Endothelial cell of umbilical vein (primary cell): Measurements from ENCODE around the gene TOP3B. TPM values are rescaled to one million over a fixed set of nuclear protein-coding genes. Genes with fewer than 3 reads are reported as not detected.

Source experiments
- BruUV-seq: library from RNA; stranded (reverse); fragments of 400-500 nt; replicated peaks from 2 replicates; lab custom pipeline; 2021; lab: Mats Ljungman, UMichigan
- CTCF ChIA-PET: fragments of 300-600, 350-600 bp; sonication (Branson Sonifier 250); formaldehyde crosslinking; loops from one replicate; lab custom pipeline; 2021; ENCODE audit warnings: antibody characterized with exemption, inconsistent platforms; lab: Charles Lee
- POLR2A ChIA-PET: fragments of 300-600, 350-600 bp; sonication (Branson Sonifier 250); formaldehyde crosslinking; loops from one replicate; lab custom pipeline; 2021; ENCODE audit warnings: antibody characterized with exemption, inconsistent platforms; lab: Charles Lee
- DNase-seq: peaks from one replicate; pipeline ENCODE4 v3.0.0-alpha.2; 2011; ENCODE audit warnings: low read depth, low spot score
- FAIRE-seq: peaks from 2 replicates; lab custom pipeline; 2011; peaks lifted over from hg19 to GRCh38; lab: Jason Lieb, UNC
- H2AFZ ChIP-seq: 2 replicates; pipeline ENCODE4 v1.6.0; 2012; ENCODE audit warnings: low read depth, low read length, control low read depth, inconsistent platforms
- H3K27ac ChIP-seq: 2 replicates; pipeline ENCODE4 v1.5.1; 2011; ENCODE audit warnings: low read depth, mild to moderate bottlenecking, control low read depth, low read length, moderate library complexity; ENCODE audit not compliant: insufficient read depth
- H3K27me3 ChIP-seq, 2 experiments: 2 replicates each; pipeline versions ENCODE4 v1.6.0 to v1.6.1; 2011; ENCODE audit warnings: low read length in 2 of 2, mixed read lengths in 1 of 2; ENCODE audit not compliant: control insufficient read depth in 2 of 2, insufficient read depth in 2 of 2
- H3K36me3 ChIP-seq, 2 experiments: 2 replicates in 1 of 2; 3 replicates in 1 of 2; pipeline ENCODE4 v1.5.1; 2011; ENCODE audit warnings: low read length in 2 of 2, mild to moderate bottlenecking in 1 of 2, moderate library complexity in 1 of 2; ENCODE audit not compliant: control insufficient read depth in 2 of 2, insufficient read depth in 2 of 2; ENCODE audit errors: extremely low read depth in 1 of 2
- H3K4me1 ChIP-seq: 3 replicates; pipeline ENCODE4 v1.5.1; 2011; ENCODE audit warnings: mild to moderate bottlenecking, low read length; ENCODE audit not compliant: control insufficient read depth, insufficient read depth; ENCODE audit errors: extremely low read depth
- H3K4me2 ChIP-seq: 2 replicates; pipeline ENCODE4 v1.6.1; 2011; ENCODE audit warnings: low read length, control low read depth, mixed read lengths; ENCODE audit not compliant: insufficient read depth
- H3K4me3 ChIP-seq, 3 experiments: fragments of 200-600 bp in 1 of 3; sonication (generic), shearing (Covaris generic) in 1 of 3; replicated peaks in 1 of 3; 2 replicates each; pipeline ENCODE4 v1.5.1; 2011 to 2016; ENCODE audit warnings: control low read depth in 3 of 3, low read length in 3 of 3, mild to moderate bottlenecking in 2 of 3, inconsistent platforms in 1 of 3, low read depth in 1 of 3, moderate library complexity in 1 of 3; ENCODE audit not compliant: insufficient read depth in 1 of 3
- H3K79me2 ChIP-seq: 2 replicates; pipeline ENCODE4 v1.6.0; 2012; ENCODE audit warnings: low read length, inconsistent platforms; ENCODE audit not compliant: control insufficient read depth, insufficient read depth
- H3K9ac ChIP-seq: replicated peaks from 2 replicates; pipeline ENCODE3; 2011; ENCODE audit warnings: low read length, control low read depth; ENCODE audit not compliant: insufficient read depth; ENCODE audit errors: extremely low read depth
- H3K9me1 ChIP-seq: replicated peaks from 3 replicates; pipeline ENCODE4 v1.6.0; 2011; ENCODE audit warnings: mild to moderate bottlenecking, low read length; ENCODE audit not compliant: control insufficient read depth, insufficient read depth; ENCODE audit errors: extremely low read depth
- H3K9me3 ChIP-seq: replicated peaks from 2 replicates; pipeline ENCODE4 v1.5.1; 2012; ENCODE audit warnings: low read length, inconsistent platforms; ENCODE audit not compliant: control insufficient read depth, insufficient read depth
- H4K20me1 ChIP-seq: replicated peaks from 2 replicates; pipeline ENCODE3; 2011; ENCODE audit warnings: mild to moderate bottlenecking, low read length; ENCODE audit not compliant: control insufficient read depth, insufficient read depth; ENCODE audit errors: extremely low read depth
- CTCF ChIP-seq, 2 donors: IDR thresholded peaks; 1 replicate in 1 of 2; 2 replicates in 1 of 2; pipeline ENCODE4 v1.5.1; 2011; ENCODE audit warnings: low read length in 2 of 2, mild to moderate bottlenecking in 2 of 2, moderate library complexity in 2 of 2, control low read depth in 1 of 2, inconsistent platforms in 1 of 2, low read depth in 1 of 2; ENCODE audit not compliant: insufficient read depth in 1 of 2; ENCODE audit errors: extremely low read depth in 1 of 2
- EZH2 ChIP-seq: IDR thresholded peaks from 2 replicates; pipeline ENCODE4 v1.6.1; 2012; ENCODE audit warnings: borderline replicate concordance, low read depth, mild to moderate bottlenecking, moderate library complexity, low read length, inconsistent platforms; ENCODE audit not compliant: severe bottlenecking
- FOS ChIP-seq: IDR thresholded peaks from 2 replicates; pipeline ENCODE4 v1.6.1; 2011; ENCODE audit warnings: mild to moderate bottlenecking, low read length, moderate library complexity, borderline replicate concordance; ENCODE audit not compliant: insufficient read depth
- GATA2 ChIP-seq: IDR thresholded peaks from 2 replicates; pipeline ENCODE4 v1.7.0; 2011; ENCODE audit warnings: low read depth, mild to moderate bottlenecking, moderate library complexity, mixed read lengths, low read length; ENCODE audit not compliant: insufficient read length, insufficient read depth
- JUN ChIP-seq: IDR thresholded peaks from 2 replicates; pipeline ENCODE4 v1.6.1; 2011; ENCODE audit warnings: borderline replicate concordance, low read depth; ENCODE audit not compliant: insufficient read length, insufficient read depth
- MAX ChIP-seq: IDR thresholded peaks from 2 replicates; pipeline ENCODE4 v1.6.1; 2011; ENCODE audit not compliant: insufficient read depth, insufficient read length
- POLR2A ChIP-seq: IDR thresholded peaks from 2 replicates; pipeline ENCODE4 v1.6.1; 2012; ENCODE audit warnings: low read depth, mild to moderate bottlenecking, control low read depth, low read length
- POLR2AphosphoS5 ChIP-seq: IDR thresholded peaks from 2 replicates; pipeline ENCODE4 v1.6.1; 2012; ENCODE audit warnings: low read depth, mild to moderate bottlenecking, control low read depth, low read length, moderate library complexity; ENCODE audit not compliant: insufficient read depth
- dilution Hi-C: fragments of 300-500 bp; cut with MboI; formaldehyde crosslinking; loops from one replicate; pipeline ENCODE4 v1.15.0; 2019; ENCODE audit warnings: low sequenced_read_pairs; ENCODE audit not compliant: extremely low pct_ligation_motif_present
- intact Hi-C: fragments of 100-400 bp; cut with micrococcal nuclease; formaldehyde crosslinking; loops from one replicate; pipeline ENCODE4 v1.10.0; 2022
- polyA plus RNA-seq, 4 experiments: library from polyadenylated mRNA; depleted of rRNA in 3 of 4; stranded (reverse) in 3 of 4; unstranded in 1 of 4; fragments of >200 nt; gene quantifications; 2 replicates each; pipeline versions ENCODE4 v1.2.1 to v1.2.3, GENCODE V29; 2011 to 2012; ENCODE audit warnings: missing spikeins in 1 of 4
- total RNA-seq: library from RNA; stranded (reverse); gene quantifications from 2 replicates; pipeline ENCODE4 v1.2.3, GENCODE V29; 2021

Gene TOP3B
- total and polyA plus RNA-seq, 2 donors (not counting 3 experiments of a cell fraction or from before 2014, with no cell fraction given) = 25.2 to 56.5 TPM

- BruUV-seq = no TSS peak
- dilution Hi-C loops = no loop called here
- Histone ChIP-seq H4K20me1 (no peaks in the 10 kb centered on the region), H3K9ac (no peak overlapping the region), H3K36me3 (no peaks in the 10 kb centered on the region), H3K4me1 (no peaks in the 10 kb centered on the region), H3K9me1 (no peaks in the 10 kb centered on the region), H3K79me2 (no peaks in the 10 kb centered on the region), H2AFZ (no peak overlapping the region), H3K4me3 (no peak overlapping the region), H3K27me3 (peaks cover 8 to 22% of the 10 kb centered on the region in 2 experiments), H3K27ac (no peak overlapping the region), H3K4me2 (no peak overlapping the region), H3K9me3 (no peaks in the 10 kb centered on the region)
- TF ChIP-seq EZH2 = no peak
- no peak for TF ChIP-seq JUN
- no peak for TF ChIP-seq POLR2A
- no peak for TF ChIP-seq MAX
- TF ChIP-seq FOS = no peak
- TF ChIP-seq POLR2AphosphoS5 = no peak
- TF ChIP-seq CTCF (IDR thresholded peaks at IDR 0.05; ENCODE audit: extremely low read depth in 1 of 2, insufficient read depth in 1 of 2, low read depth in 1 of 2, low read length in 2 of 2) = no peak
- TF ChIP-seq GATA2 = no peak
- ChIA-PET CTCF (interaction anchor here (1.1 to 1.2 kb wide), 2 partner anchors 29 to 30 kb away, joined by 3 to 4 read pairs; no protein-coding TSS in a partner anchor), POLR2A (no interaction called here)
- DNase-seq = no peak
- intact Hi-C loops = no loop called here
- no peak for FAIRE-seq
Observed at GRCh38 chr22:22002526-22003055, 20.0 kb upstream of the TOP3B start.
